Ascending aorta (tissue), 2 donors: ENCODE data around the gene MAPK8IP3. TPM values are rescaled to one million over a fixed set of nuclear protein-coding genes. Genes with fewer than 3 reads are reported as not detected.

Experiments
- DNase-seq, 2 donors: peaks; one replicate each; pipeline ENCODE4 v3.0.0-alpha.2; 2019; ENCODE audit warnings: low spot score in 2 of 2
- H3K27ac ChIP-seq, 2 donors: fragments of 200-600 bp; sonication (generic); one replicate each; pipeline ENCODE4 v1.5.1; 2016 to 2017; ENCODE audit warnings: mild to moderate bottlenecking in 1 of 2
- H3K27me3 ChIP-seq: fragments of 200-600 bp; sonication (generic); one replicate; pipeline ENCODE4 v1.5.1; 2017
- H3K36me3 ChIP-seq, 2 donors: fragments of 200-600 bp; sonication (generic); one replicate each; pipeline ENCODE4 v1.5.1; 2016
- H3K4me1 ChIP-seq, 2 donors: fragments of 200-600 bp; sonication (generic); one replicate each; pipeline ENCODE4 v1.5.1; 2016 to 2017; ENCODE audit warnings: mild to moderate bottlenecking in 1 of 2
- H3K4me3 ChIP-seq, 2 donors: fragments of 200-600 bp; sonication (generic); one replicate each; pipeline ENCODE4 v1.5.1; 2016 to 2017; ENCODE audit warnings: mild to moderate bottlenecking in 1 of 2
- H3K9me3 ChIP-seq, 2 donors: fragments of 200-600 bp; sonication (generic); one replicate each; pipeline ENCODE4 v1.5.1; 2016
- intact Hi-C: fragments of 100-400 bp; cut with DNase I; formaldehyde crosslinking; loops from one replicate; pipeline ENCODE4 v1.15.1; 2023
- total RNA-seq: library from RNA; depleted of rRNA; stranded (reverse); fragments of >200 nt; gene quantifications from one replicate; pipeline ENCODE4 v1.1.0, GENCODE V29; 2016
- TF ChIP-seq, protein P1 (sequence below), 3 experiments: fragments of 200-600 bp in 2 of 3; fragments of 450-650 bp in 1 of 3; sonication (generic) in 2 of 3; IDR thresholded peaks; one replicate each; pipeline ENCODE4 v1.5.1; 2016 to 2019; ENCODE audit warnings: antibody characterized with exemption in 3 of 3, mild to moderate bottlenecking in 1 of 3, moderate library complexity in 1 of 3

MAPK8IP3 gene
- total RNA-seq, 1 donor from 2014 or later = 57.4 TPM

DNA sequence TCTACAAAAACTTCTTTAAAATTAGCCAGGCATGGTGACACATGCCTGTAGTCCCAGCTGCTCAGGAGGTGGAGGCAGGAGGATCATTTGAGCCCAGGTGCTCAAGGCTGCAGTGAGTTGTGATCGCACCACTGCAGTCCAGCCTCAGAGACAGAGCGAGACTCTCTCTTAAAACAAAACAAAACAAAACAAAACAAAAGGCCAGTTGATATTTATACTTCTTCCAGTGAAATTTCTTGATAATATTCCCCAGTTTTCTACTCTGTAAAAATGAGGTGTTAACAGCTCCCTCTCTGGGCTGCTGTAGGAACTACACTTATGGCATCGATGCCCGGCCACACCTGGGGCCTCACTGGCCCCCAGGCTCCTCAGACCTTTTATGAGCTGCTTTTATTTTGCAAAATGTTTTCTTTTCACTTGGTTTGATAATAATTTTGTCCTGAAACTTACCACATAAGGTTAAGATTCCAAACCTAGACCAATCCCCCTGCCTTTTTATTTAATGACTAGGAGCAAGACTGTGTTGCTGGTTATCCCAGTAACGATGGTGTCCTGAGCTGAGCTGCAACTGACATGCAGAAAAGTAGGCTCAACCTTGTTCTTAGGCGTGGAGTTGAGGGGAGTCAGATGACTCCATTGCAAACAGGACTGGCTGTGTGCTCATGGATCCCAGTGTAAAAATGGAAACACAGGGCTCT, 17.6 kb downstream of the MAPK8IP3 start:
- no peaks in the 10 kb centered on the region for H3K9me3 ChIP-seq
- H3K27ac ChIP-seq = peak overlapping the region; percentile 15 to 50
- intact Hi-C loops = no loop called here
- peaks cover 5 to 16% of the 10 kb centered on the region in 2 donors for H3K4me1 ChIP-seq
- H3K36me3 ChIP-seq = peaks cover 23 to 43% of the 10 kb centered on the region in 2 donors
- H3K27me3 ChIP-seq = no peaks in the 10 kb centered on the region
- no peak overlapping the region for H3K4me3 ChIP-seq
- TF ChIP-seq, protein P1, sequence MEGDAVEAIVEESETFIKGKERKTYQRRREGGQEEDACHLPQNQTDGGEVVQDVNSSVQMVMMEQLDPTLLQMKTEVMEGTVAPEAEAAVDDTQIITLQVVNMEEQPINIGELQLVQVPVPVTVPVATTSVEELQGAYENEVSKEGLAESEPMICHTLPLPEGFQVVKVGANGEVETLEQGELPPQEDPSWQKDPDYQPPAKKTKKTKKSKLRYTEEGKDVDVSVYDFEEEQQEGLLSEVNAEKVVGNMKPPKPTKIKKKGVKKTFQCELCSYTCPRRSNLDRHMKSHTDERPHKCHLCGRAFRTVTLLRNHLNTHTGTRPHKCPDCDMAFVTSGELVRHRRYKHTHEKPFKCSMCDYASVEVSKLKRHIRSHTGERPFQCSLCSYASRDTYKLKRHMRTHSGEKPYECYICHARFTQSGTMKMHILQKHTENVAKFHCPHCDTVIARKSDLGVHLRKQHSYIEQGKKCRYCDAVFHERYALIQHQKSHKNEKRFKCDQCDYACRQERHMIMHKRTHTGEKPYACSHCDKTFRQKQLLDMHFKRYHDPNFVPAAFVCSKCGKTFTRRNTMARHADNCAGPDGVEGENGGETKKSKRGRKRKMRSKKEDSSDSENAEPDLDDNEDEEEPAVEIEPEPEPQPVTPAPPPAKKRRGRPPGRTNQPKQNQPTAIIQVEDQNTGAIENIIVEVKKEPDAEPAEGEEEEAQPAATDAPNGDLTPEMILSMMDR (IDR thresholded peaks at IDR 0.05) = peak; percentile 56 to 80 (median 79)
- no peak for DNase-seq

DNA sequence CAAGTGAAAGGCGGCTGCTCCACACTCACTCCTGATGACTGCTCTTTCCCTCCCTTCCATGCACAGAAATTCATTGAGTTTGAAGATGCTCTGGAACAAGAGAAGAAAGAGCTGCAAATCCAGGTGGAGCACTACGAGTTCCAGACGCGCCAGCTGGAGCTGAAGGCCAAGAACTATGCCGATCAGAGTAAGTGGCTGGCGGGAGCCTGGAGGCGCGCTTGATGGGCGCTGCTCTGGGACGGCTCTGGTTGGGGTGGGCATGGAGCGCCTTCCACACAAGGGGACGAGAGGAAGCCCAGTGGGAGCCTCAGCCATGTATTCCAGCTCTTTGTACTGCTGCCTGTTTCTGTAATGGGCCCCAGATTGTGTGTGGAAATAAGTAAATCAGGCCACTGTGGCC, 18.5 kb downstream of the MAPK8IP3 start:
- Histone ChIP-seq H3K9me3 (no peaks in the 10 kb centered on the region), H3K4me3 (no peak overlapping the region), H3K27me3 (no peaks in the 10 kb centered on the region), H3K4me1 (peaks cover 5 to 16% of the 10 kb centered on the region in 2 donors), H3K27ac (no peak overlapping the region), H3K36me3 (peaks cover 32 to 52% of the 10 kb centered on the region in 2 donors)
- intact Hi-C loops = no loop called here
- TF ChIP-seq, protein P1 (IDR thresholded peaks at IDR 0.05) = no peak
- DNase-seq = no peak

DNA sequence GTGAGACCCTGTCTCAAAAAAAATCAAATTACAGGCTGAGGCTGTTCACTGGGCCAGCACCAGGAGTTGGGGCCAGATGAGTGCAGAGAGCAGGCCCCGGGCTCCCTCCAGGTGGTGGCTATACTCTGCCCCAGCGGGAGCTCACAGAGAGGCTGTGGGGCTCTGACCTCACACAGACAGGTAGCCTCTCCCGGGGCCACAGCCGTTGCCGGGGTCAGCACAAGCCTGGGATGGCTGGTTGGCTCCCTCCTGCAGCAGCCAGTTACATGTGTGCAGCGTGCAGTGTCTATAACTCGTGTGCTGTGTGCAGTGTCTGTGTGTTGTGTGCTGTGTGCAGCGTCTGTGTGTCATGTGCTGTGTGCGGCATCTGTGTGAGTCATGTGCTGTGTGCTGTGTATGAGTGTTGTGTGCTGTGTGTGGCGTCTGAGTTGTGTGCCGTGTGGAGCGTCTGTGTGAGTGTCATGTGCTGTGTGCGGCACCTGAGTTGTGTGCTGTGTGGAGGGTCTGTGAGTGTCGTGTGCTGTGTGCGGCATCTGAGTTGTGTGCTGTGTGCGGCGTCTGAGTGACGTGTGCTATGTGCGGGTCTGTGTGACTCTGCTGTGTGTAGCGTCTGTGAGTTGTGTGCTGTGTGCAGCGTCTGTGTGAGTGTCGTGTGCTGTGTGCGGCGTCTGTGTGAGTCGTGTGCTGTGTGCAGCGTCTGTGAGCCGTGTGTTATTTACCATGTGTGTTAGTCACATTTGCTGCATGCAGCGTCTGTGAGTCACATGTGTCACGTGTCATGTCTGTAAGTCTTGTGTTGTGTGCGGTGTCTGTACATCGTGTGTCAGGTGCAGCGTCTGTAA, 20.9 kb downstream of the MAPK8IP3 start:
- Histone ChIP-seq H3K27me3 (no peaks in the 10 kb centered on the region), H3K4me1 (peaks cover 5 to 12% of the 10 kb centered on the region in 2 donors), H3K4me3 (no peak overlapping the region), H3K36me3 (peaks cover 40 to 61% of the 10 kb centered on the region in 2 donors), H3K27ac (no peak overlapping the region), H3K9me3 (no peaks in the 10 kb centered on the region)
- TF ChIP-seq, protein P1 (IDR thresholded peaks at IDR 0.05) = no peak
- intact Hi-C loops = no loop called here
- DNase-seq = no peak

DNA sequence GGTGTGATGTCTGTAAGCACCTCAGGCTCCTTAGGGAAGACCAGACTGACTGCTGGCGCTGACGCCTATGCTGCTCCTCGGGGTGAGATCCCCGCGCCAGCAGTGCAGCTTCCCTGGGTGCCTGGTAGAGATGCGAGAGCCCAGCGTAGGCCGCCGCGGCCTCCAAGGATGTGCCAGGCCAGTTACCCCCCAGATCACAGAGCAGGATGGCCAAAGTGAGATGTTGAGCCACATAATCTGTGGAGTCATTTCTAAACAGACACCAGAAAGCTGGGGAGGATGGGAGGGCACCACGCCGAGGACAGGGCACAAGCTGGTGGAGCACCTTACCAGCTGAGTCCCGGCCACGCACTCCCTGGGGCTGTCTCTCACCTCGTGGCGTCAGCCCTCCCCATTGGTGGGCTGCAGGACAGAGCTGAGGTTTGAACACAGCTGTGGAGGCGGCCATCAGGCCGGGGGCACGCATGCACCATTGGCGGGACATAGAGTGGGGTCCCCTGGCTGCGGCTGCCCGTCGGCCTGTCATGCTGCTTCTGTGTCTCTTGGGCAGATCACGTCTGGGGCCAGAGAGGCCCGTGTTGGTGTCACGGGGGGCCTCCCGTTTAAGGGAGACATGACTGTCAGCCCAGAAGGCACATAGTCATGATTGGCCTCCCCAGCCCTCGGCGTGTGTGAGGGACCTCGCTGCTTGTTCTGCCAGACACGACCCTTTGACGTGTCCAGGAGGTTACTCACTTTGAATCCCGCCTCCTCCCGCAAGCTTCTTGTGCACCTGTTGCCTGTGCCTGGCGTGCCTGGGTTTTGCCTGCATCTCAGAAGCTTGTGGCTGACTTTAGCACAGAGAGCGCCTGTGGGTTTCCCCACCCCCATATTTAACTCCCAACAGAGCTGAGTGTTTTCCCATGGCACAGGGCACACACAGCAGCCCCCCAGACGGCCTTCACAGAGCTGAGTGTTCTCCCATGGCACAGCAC, 21.9 kb downstream of the MAPK8IP3 start:
- TF ChIP-seq, protein P1 (IDR thresholded peaks at IDR 0.05) = no peak
- Histone ChIP-seq H3K4me3 (no peak overlapping the region), H3K27ac (no peak overlapping the region), H3K36me3 (peaks cover 48 to 71% of the 10 kb centered on the region in 2 donors), H3K9me3 (no peaks in the 10 kb centered on the region), H3K27me3 (no peaks in the 10 kb centered on the region), H3K4me1 (peaks cover 0 to 4% of the 10 kb centered on the region in 2 donors)
- intact Hi-C loops = no loop called here
- no peak for DNase-seq

DNA sequence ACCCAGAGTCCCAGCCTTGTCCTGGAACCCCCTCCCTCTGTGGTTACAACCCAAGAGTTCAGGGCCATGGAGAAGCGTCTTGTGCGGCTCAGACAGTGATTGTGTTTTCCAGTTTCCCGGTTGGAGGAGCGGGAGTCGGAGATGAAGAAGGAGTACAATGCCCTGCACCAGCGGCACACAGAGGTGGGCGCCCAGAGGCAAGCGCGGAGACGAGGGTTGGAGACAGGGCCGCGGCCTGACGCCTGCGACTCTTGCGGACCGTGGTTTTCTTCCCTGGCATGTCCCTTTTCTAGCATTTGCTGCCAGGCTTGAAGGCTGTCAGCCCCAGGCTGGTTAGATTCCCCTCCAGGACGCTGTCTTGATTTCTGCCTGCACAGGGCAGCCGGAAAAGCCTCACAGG, 23.0 kb downstream of the MAPK8IP3 start:
- H3K36me3 ChIP-seq = peaks cover 59 to 82% of the 10 kb centered on the region in 2 donors
- DNase-seq = no peak
- H3K27me3 ChIP-seq = no peaks in the 10 kb centered on the region
- no peak overlapping the region for H3K4me3 ChIP-seq
- H3K27ac ChIP-seq = no peak overlapping the region
- intact Hi-C loops = no loop called here
- TF ChIP-seq, protein P1 (IDR thresholded peaks at IDR 0.05) = no peak
- no peaks in the 10 kb centered on the region for H3K4me1 ChIP-seq
- H3K9me3 ChIP-seq = no peaks in the 10 kb centered on the region
